BJ (cell line): ENCODE data around the gene UBE3D. TPM values are rescaled to one million over a fixed set of nuclear protein-coding genes. Genes with fewer than 3 reads are reported as not detected.

Experiments used
- CTCF ChIA-PET: fragments of 350-600 bp; formaldehyde crosslinking; extraction: SDS; loops from one replicate; lab custom pipeline; 2021; ENCODE audit warnings: antibody characterized with exemption, inconsistent platforms; lab: Yijun Ruan, JAX
- POLR2A ChIA-PET: fragments of 300-600 bp; sonication (Branson Sonifier 250); formaldehyde crosslinking; extraction: SDS; loops from one replicate; lab custom pipeline; 2021; ENCODE audit warnings: antibody characterized with exemption; lab: Charles Lee
- DNase-seq: peaks from one replicate; pipeline ENCODE4 v3.0.0-alpha.2; 2011; ENCODE audit warnings: low read depth
- H3K27me3 ChIP-seq: 2 replicates; pipeline ENCODE4 v1.6.0; 2011; ENCODE audit warnings: low read length; ENCODE audit not compliant: control insufficient read depth, insufficient read depth
- H3K36me3 ChIP-seq: 2 replicates; pipeline ENCODE4 v1.5.1; 2011; ENCODE audit warnings: low read length; ENCODE audit not compliant: control insufficient read depth, insufficient read depth
- H3K4me3 ChIP-seq: 2 replicates; pipeline ENCODE4 v1.5.1; 2011; ENCODE audit warnings: low read depth, mild to moderate bottlenecking, control low read depth, low read length
- polyA plus RNA-seq: library from polyadenylated mRNA; depleted of rRNA; stranded (reverse); fragments of >200 nt; gene quantifications from 2 replicates; pipeline ENCODE4 v1.2.3, GENCODE V29; 2011
- TF ChIP-seq, protein P1 (sequence below): IDR thresholded peaks from 2 replicates; pipeline ENCODE4 v1.5.1; 2011; ENCODE audit warnings: low read depth, mild to moderate bottlenecking, control low read depth, inconsistent platforms, low read length, moderate library complexity; ENCODE audit not compliant: insufficient read depth

Gene UBE3D
- polyA plus RNA-seq, 1 experiment = 2.1 TPM

DNA sequence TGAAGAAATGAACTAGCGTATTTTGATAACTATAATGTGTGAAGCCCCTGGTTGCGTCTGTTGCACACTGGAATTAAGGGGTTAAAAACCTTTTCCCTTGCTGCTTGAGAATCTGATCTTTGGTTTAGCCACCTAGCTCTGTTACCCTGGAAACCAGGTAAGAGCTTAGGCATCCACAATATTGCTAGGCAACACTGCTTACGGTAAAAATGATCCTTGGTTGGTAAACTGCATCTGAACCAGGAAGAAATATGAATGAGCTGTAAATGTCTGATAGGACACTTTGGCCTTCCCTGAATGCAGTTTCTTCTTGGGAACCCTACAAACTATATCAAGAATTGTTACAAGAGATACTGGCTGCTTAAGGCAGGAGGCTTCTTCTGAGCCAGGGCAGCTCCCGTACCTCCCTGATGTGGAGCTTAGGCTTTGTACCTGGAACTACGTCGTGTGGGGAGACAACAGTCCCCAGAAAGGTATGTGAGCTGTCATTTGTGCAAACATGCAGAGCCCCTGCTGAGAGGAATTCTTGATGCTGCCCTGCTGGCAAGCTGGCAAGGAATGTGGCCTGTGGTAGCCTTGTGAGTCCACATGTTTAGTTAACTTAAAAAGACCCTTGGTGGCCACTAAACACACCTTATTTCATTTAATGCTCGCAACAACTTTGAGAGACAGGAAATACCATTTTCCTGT is 18.4 kb downstream of the UBE3D start:
- H3K36me3 ChIP-seq = no peaks in the 10 kb centered on the region
- no peak for DNase-seq
- POLR2A ChIA-PET = no interaction called here
- H3K4me3 ChIP-seq = no peak overlapping the region
- H3K27me3 ChIP-seq = no peaks in the 10 kb centered on the region
- TF ChIP-seq, protein P1, sequence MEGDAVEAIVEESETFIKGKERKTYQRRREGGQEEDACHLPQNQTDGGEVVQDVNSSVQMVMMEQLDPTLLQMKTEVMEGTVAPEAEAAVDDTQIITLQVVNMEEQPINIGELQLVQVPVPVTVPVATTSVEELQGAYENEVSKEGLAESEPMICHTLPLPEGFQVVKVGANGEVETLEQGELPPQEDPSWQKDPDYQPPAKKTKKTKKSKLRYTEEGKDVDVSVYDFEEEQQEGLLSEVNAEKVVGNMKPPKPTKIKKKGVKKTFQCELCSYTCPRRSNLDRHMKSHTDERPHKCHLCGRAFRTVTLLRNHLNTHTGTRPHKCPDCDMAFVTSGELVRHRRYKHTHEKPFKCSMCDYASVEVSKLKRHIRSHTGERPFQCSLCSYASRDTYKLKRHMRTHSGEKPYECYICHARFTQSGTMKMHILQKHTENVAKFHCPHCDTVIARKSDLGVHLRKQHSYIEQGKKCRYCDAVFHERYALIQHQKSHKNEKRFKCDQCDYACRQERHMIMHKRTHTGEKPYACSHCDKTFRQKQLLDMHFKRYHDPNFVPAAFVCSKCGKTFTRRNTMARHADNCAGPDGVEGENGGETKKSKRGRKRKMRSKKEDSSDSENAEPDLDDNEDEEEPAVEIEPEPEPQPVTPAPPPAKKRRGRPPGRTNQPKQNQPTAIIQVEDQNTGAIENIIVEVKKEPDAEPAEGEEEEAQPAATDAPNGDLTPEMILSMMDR = no peak
- CTCF ChIA-PET = interaction anchor here (0.7 to 1.3 kb wide), 4 partner anchors 9 to 716 kb away, joined by 3 to 5 read pairs (median 3); no protein-coding TSS in a partner anchor

GRCh38 chr6:83044091-83044768 is 21.4 kb downstream of the UBE3D start:
- H3K36me3 ChIP-seq = no peaks in the 10 kb centered on the region
- no peaks in the 10 kb centered on the region for H3K27me3 ChIP-seq
- TF ChIP-seq, protein P1 = no peak
- ChIA-PET POLR2A (no interaction called here), CTCF (interaction anchor here (0.7 kb wide), 1 partner anchor 171 kb away, joined by 3 read pairs; no protein-coding TSS in a partner anchor)
- H3K4me3 ChIP-seq = no peak overlapping the region
- DNase-seq = no peak

- TF ChIP-seq, protein P1 = no peak
- ChIA-PET POLR2A (no interaction called here), CTCF (no interaction called here)
- no peak overlapping the region for H3K4me3 ChIP-seq
- H3K27me3 ChIP-seq = no peaks in the 10 kb centered on the region
- no peak for DNase-seq
- H3K36me3 ChIP-seq = no peaks in the 10 kb centered on the region
These were observed 23.1 kb downstream of the UBE3D start for GRCh38 chr6:83042467-83043053.

DNA sequence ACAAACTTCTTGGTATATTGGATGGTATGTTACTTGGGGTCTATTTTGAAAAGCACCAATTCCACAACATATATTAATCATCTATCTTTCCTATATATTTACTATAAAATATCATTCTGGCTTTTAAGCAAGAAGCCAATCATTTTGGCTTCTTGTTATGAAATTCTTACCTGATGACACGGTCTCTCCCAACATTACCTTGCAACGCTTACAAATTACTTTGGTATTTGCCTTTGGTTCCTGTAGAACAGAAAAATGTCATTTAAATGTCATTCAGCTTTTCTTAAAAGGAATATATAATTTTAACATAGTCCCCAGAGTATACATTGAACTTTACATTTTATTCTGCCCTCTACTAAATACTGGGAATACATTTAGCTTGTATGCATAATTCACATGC is 27.4 kb downstream of the UBE3D start:
- POLR2A ChIA-PET = no interaction called here
- DNase-seq = no peak
- CTCF ChIA-PET = interaction anchor here (1.5 kb wide), 1 partner anchor 9 kb away, joined by 5 read pairs; no protein-coding TSS in a partner anchor

More for the DNA sequence above, 27.4 kb downstream of the UBE3D start:
- TF ChIP-seq, protein P1 = no peak
- Histone ChIP-seq H3K27me3 (no peaks in the 10 kb centered on the region), H3K36me3 (no peaks in the 10 kb centered on the region), H3K4me3 (no peak overlapping the region)
